ENCODE data around the gene MXRA7.

DNA sequence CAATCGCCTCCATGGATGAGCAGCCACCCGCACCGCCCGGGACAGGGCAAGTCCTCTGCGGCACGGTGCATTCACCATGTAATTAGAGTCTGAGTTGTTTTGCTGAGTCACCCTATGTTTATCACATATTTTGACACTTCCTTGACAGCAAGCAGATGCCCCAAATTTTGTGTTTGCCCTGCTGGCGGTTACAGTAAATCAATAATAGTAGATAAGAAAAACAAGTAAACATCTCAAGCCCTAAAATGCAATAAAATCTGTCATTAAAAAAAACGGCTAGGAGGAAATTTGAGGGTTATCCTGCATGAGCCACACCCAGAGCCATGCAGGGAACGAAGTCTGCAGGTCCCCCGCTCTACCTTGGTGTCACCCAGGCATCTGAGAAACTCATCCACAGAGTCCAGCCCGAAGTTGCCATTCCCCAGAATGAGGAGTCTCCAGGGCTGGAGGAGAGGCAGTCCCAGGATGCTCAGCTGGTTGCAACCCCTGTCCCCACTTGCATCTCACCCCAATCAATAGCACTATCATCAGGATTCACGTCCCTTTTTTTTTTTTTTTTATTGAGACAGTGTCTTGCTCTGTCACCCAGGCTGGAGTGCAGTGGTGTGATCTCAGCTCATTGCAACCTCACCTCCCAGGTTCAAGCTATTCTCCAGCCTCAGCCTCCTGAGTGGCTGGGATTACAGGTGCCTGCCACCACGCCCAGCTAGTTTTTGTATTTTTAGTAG is 50.7 kb downstream of the MXRA7 start:
- TF ChIP-seq, protein P1, sequence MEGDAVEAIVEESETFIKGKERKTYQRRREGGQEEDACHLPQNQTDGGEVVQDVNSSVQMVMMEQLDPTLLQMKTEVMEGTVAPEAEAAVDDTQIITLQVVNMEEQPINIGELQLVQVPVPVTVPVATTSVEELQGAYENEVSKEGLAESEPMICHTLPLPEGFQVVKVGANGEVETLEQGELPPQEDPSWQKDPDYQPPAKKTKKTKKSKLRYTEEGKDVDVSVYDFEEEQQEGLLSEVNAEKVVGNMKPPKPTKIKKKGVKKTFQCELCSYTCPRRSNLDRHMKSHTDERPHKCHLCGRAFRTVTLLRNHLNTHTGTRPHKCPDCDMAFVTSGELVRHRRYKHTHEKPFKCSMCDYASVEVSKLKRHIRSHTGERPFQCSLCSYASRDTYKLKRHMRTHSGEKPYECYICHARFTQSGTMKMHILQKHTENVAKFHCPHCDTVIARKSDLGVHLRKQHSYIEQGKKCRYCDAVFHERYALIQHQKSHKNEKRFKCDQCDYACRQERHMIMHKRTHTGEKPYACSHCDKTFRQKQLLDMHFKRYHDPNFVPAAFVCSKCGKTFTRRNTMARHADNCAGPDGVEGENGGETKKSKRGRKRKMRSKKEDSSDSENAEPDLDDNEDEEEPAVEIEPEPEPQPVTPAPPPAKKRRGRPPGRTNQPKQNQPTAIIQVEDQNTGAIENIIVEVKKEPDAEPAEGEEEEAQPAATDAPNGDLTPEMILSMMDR (IDR thresholded peaks at IDR 0.05), result no peak
- no peak for TF ChIP-seq EZH2 (IDR thresholded peaks at IDR 0.05)
